ENCODE results near the gene ZNF57.
"Not testable (repeated sequence)": the region's sequence is repeated elsewhere in the genome, so short reads cannot be mapped to it uniquely, and the experiment has no call there.

- not testable (repeated sequence) for TF ChIP-seq CTCF, POLR2A (IDR thresholded peaks at IDR 0.05)
Observed at GRCh38 chr19:2935863-2936262, 35.1 kb downstream of the ZNF57 start.
